GM23338 (cell line): Measurements from ENCODE around the gene DOCK4. TPM values are rescaled to one million over a fixed set of nuclear protein-coding genes. Genes with fewer than 3 reads are reported as not detected.

Source experiments
- ATAC-seq: fragments of 200-7000 bp; cut with Tn5 transposase; 3 replicates; pipeline ENCODE4 v1.9.1; 2020
- DNase-seq: peaks from one replicate; pipeline ENCODE4 v3.0.0-alpha.2; 2015; ENCODE audit warnings: low spot score
- H2AFZ ChIP-seq: fragments of 200-600 bp; sonication (generic); 2 replicates; pipeline ENCODE4 v1.8.0; 2016; ENCODE audit warnings: antibody characterized with exemption, mild to moderate bottlenecking, moderate library complexity
- H3F3A ChIP-seq: fragments of 200-600 bp; sonication (generic); replicated peaks from 2 replicates; pipeline ENCODE4 v1.8.0; 2017; ENCODE audit warnings: antibody characterized with exemption, mixed run types, low read depth
- H3K27ac ChIP-seq: fragments of 200-600 bp; sonication (generic); 2 replicates; pipeline ENCODE4 v1.6.1; 2016; ENCODE audit warnings: low read depth
- H3K27me3 ChIP-seq: fragments of 200-600 bp; sonication (generic); 2 replicates; pipeline ENCODE4 v1.8.0; 2016; ENCODE audit warnings: mild to moderate bottlenecking, mixed run types, moderate library complexity; ENCODE audit not compliant: insufficient read depth
- H3K36me3 ChIP-seq: fragments of 200-600 bp; sonication (generic); 2 replicates; pipeline ENCODE4 v1.8.0; 2016; ENCODE audit warnings: mild to moderate bottlenecking; ENCODE audit not compliant: insufficient read depth
- H3K4me1 ChIP-seq: fragments of 200-600 bp; sonication (generic); 2 replicates; pipeline ENCODE4 v1.8.0; 2016; ENCODE audit warnings: mild to moderate bottlenecking, moderate library complexity; ENCODE audit not compliant: insufficient read depth
- H3K4me2 ChIP-seq: fragments of 200-600 bp; sonication (generic); 2 replicates; pipeline ENCODE4 v1.7.1; 2017; ENCODE audit warnings: mixed run types
- H3K4me3 ChIP-seq: fragments of 200-600 bp; sonication (generic); 2 replicates; pipeline ENCODE4 v1.6.1; 2016; ENCODE audit warnings: mixed run types
- H3K79me2 ChIP-seq: fragments of 200-600 bp; sonication (generic); replicated peaks from 2 replicates; pipeline ENCODE4 v1.8.0; 2017; ENCODE audit warnings: mild to moderate bottlenecking; ENCODE audit not compliant: insufficient read depth
- H3K9me2 ChIP-seq: fragments of 200-600 bp; sonication (generic); 2 replicates; pipeline ENCODE4 v1.8.0; 2017; ENCODE audit not compliant: insufficient read depth
- H4K20me1 ChIP-seq: fragments of 200-600 bp; sonication (generic); replicated peaks from 2 replicates; pipeline ENCODE4 v1.8.0; 2017; ENCODE audit warnings: mild to moderate bottlenecking; ENCODE audit not compliant: insufficient read depth
- H3K27ac Mint-ChIP-seq: 2 replicates; pipeline ENCODE4 v1.8.0; 2020; ENCODE audit warnings: inconsistent platforms, mild to moderate bottlenecking, moderate library complexity, mixed read lengths
- H3K27me3 Mint-ChIP-seq: 3 replicates; pipeline ENCODE4 v1.8.0; 2022; ENCODE audit warnings: low read depth, mild to moderate bottlenecking, moderate library complexity, mixed read lengths, inconsistent platforms; ENCODE audit not compliant: insufficient read depth, poor library complexity
- H3K36me3 Mint-ChIP-seq: 3 replicates; pipeline ENCODE4 v1.8.0; 2021; ENCODE audit warnings: low read depth, mild to moderate bottlenecking, inconsistent platforms, moderate library complexity, mixed read lengths
- H3K4me1 Mint-ChIP-seq: 3 replicates; pipeline ENCODE4 v1.8.0; 2020; ENCODE audit warnings: mild to moderate bottlenecking, inconsistent platforms, mixed read lengths
- H3K4me3 Mint-ChIP-seq: 3 replicates; pipeline ENCODE4 v1.8.0; 2021; ENCODE audit warnings: moderate library complexity, mild to moderate bottlenecking, inconsistent platforms, mixed read lengths
- H3K9me3 Mint-ChIP-seq: 3 replicates; pipeline ENCODE4 v1.8.0; 2020; ENCODE audit warnings: moderate library complexity, mild to moderate bottlenecking, inconsistent platforms, mixed read lengths
- CTCF ChIP-seq, 2 experiments: fragments of 200-600 bp in 1 of 2; sonication (generic) in 1 of 2; conservative IDR thresholded peaks; 2 replicates each; pipeline versions ENCODE4 v1.5.1 to v1.6.1; 2016 to 2017; ENCODE audit warnings: antibody characterized with exemption in 2 of 2, low read depth in 2 of 2, mild to moderate bottlenecking in 2 of 2, moderate library complexity in 1 of 2
- ETS1 ChIP-seq: IDR thresholded peaks from 2 replicates; pipeline ENCODE4 v1.6.1; 2016; ENCODE audit warnings: antibody characterized with exemption
- EZH2 ChIP-seq: fragments of 200-600 bp; sonication (generic); IDR thresholded peaks from one replicate; pipeline ENCODE4 v1.8.0; 2017; ENCODE audit warnings: antibody characterized with exemption, mild to moderate bottlenecking, low read depth; ENCODE audit not compliant: unreplicated experiment
- EZH2phosphoT487 ChIP-seq: fragments of 200-600 bp; sonication (generic); IDR thresholded peaks from one replicate; pipeline ENCODE4 v1.8.1; 2018; ENCODE audit warnings: antibody characterized with exemption; ENCODE audit not compliant: unreplicated experiment
- JUNB ChIP-seq: IDR thresholded peaks from one replicate; pipeline ENCODE4 v1.6.1; 2016; ENCODE audit warnings: antibody characterized with exemption; ENCODE audit not compliant: unreplicated experiment
- NANOG ChIP-seq: IDR thresholded peaks from 2 replicates; pipeline ENCODE4 v1.6.1; 2016; ENCODE audit warnings: antibody characterized with exemption, borderline replicate concordance
- STAT1 ChIP-seq: IDR thresholded peaks from one replicate; pipeline ENCODE4 v1.6.1; 2016; ENCODE audit warnings: antibody characterized with exemption; ENCODE audit not compliant: unreplicated experiment
- ZNF114 ChIP-seq: fragments of 250-450 bp; sonication (Bioruptor Pico); IDR thresholded peaks from 2 replicates; pipeline ENCODE4 v1.5.0; 2020; ENCODE audit warnings: mild to moderate bottlenecking, moderate library complexity
- ZNF331 ChIP-seq: fragments of 250-450 bp; sonication (Bioruptor Pico); IDR thresholded peaks from 2 replicates; pipeline ENCODE4 v1.5.0; 2020; ENCODE audit warnings: low read depth, mild to moderate bottlenecking, moderate library complexity
- ZNF462 ChIP-seq: fragments of 250-450 bp; sonication (Bioruptor Pico); IDR thresholded peaks from 2 replicates; pipeline ENCODE4 v1.5.0; 2020; ENCODE audit warnings: mild to moderate bottlenecking, moderate library complexity
- polyA plus RNA-seq: library from polyadenylated mRNA; unstranded; fragments of >200 nt; fragmentation: Nextera tagmentation; extraction: Ambion mirVana; gene quantifications from 2 replicates; pipeline ENCODE4 v1.2.1, GENCODE V29; 2016
- total RNA-seq: library from RNA; depleted of rRNA; stranded (reverse); fragments of >200 nt; shearing (Covaris generic); gene quantifications from 2 replicates; pipeline ENCODE4 v1.2.3, GENCODE V29; 2014

The DOCK4 gene
- total and polyA plus RNA-seq, 2 experiments from 2014 or later, result 6.3 to 33.8 TPM

GRCh38 chr7:112068967-112069366 lies 137.2 kb downstream of the DOCK4 start:
- TF ChIP-seq ZNF462 (no peak), EZH2phosphoT487 (no peak), STAT1 (no peak), JUNB (no peak), ETS1 (no peak), EZH2 (no peak), CTCF (conservative IDR thresholded peaks at IDR 0.05; ENCODE audit: low read depth in 2 of 2) (no peak), ZNF114 (CRISPR knock-in tag) (no peak), NANOG (no peak), ZNF331 (CRISPR knock-in tag) (no peak)
- Histone ChIP-seq H3K9me2 (peaks cover 5% of the 10 kb centered on the region), H3K27ac (no peak overlapping the region), H3K36me3 (no peaks in the 10 kb centered on the region), H3K79me2 (peaks cover 14% of the 10 kb centered on the region), H2AFZ (no peak overlapping the region), H3K4me2 (no peak overlapping the region), H4K20me1 (0 out of 2 replicates have a peak, but pooled peaks cover 2% of the 10 kb centered on the region), H3F3A (no peaks in the 10 kb centered on the region), H3K4me3 (no peak overlapping the region), H3K4me1 (peaks cover 5% of the 10 kb centered on the region; the same call in 1 of the 2 replicates), H3K27me3 (no peaks in the 10 kb centered on the region)
- no peak overlapping the region for H3K4me3 Mint-ChIP-seq
- no peaks in the 10 kb centered on the region; the same call in 2 of the 3 replicates for H3K9me3 Mint-ChIP-seq
- no peak for DNase-seq
- no peaks in the 10 kb centered on the region for H3K36me3 Mint-ChIP-seq
- H3K27me3 Mint-ChIP-seq, result no peaks in the 10 kb centered on the region
- peaks cover 27% of the 10 kb centered on the region for H3K4me1 Mint-ChIP-seq
- no peak for ATAC-seq
- no peak overlapping the region for H3K27ac Mint-ChIP-seq
